ENCODE measurements around the gene ERP27.

The ERP27 gene

DNA sequence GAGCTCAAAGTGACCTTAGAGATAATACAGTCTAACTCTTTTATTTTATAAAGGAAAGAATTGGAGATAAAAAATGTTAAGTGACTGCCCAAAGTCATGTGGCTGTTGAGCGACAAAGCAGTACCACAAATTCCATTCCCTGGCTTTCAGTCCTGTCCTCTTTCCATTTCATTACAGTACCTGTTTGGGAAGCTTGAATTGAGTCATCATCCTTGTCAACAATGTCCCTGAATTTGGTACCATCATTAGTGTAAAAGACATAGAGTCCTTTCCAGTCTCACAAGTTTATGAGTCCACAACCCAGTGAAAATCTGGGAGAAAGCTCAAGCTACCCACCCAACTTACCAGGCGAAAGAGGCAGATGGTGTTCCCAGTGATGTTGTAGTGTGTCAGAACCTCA, 3.8 kb downstream of the ERP27 start:
- DNase-seq: no peak

GRCh38 chr12:14931791-14932560, 6.4 kb downstream of the ERP27 start:
- no peak for DNase-seq

GRCh38 chr12:14931359-14931758, 7.0 kb downstream of the ERP27 start:
- DNase-seq: no peak

GRCh38 chr12:14930299-14930698, 8.0 kb downstream of the ERP27 start:
- DNase-seq: no peak

- DNase-seq: no peak
Measured at GRCh38 chr12:14928931-14929330, 9.4 kb downstream of the ERP27 start.

GRCh38 chr12:14927267-14927666, 11.1 kb downstream of the ERP27 start:
- no peak for DNase-seq

- DNase-seq: no peak
Measured at GRCh38 chr12:14924541-14924940, 13.8 kb downstream of the ERP27 start.

- no peak for DNase-seq
Measured at GRCh38 chr12:14923944-14924343, 14.4 kb downstream of the ERP27 start.

GRCh38 chr12:14921218-14921617, 17.1 kb downstream of the ERP27 start:
- DNase-seq: no peak

DNA sequence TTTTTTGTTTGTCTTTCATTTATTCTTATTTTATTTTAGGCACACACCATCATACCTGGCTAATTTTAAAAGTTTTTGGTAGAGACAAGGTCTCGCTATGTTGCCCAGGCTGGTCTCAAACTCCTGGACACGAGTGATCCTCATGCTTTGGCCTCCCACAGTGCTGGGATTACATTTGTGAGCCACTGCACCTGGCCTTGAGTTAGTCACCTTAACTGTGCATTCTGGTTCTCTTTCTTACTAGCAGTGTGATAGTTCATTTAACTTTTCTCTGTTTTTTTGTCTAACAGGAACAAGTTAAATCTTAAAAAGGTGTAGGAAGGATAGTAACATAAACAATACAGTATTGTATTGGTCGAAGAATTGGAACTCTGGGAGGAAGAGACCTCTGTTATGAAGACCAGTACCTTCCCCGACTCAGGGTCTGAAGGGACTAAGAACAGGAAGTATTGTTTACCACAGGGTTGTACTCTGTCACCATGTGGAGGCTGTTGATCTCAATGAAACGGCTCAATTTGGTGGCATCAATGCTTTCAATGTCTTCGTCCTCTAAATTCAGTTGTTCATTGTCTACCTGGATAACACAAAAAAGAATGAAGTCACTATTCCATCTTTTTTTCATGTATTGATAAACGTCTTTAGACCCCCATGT, 17.7 kb downstream of the ERP27 start:
- no peak for DNase-seq

GRCh38 chr12:14919455-14919854, 18.9 kb downstream of the ERP27 start:
- DNase-seq: no peak

DNA sequence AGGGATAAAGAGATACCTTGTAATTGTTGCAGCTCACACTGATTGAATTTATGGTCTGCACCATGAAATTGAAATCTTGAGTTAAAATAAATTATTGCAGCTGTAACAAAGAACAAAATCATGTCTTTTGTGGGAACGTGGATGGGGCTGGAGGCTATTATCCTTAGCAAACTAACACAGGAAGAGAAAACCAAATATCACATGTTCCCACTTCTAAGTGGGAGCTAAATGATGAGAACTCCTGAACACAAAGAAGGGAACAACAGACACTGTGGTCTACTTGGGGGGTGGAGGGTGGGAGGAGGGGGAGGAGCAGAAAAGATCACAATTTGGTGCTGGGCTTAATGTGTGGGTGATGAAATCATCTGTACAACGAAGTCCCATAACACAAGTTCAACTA, 22.6 kb downstream of the ERP27 start:
- DNase-seq: no peak

- no peak for DNase-seq
Measured at GRCh38 chr12:14913381-14913781, 25.0 kb downstream of the ERP27 start.

GRCh38 chr12:14911131-14911530, 27.2 kb downstream of the ERP27 start:
- no peak for DNase-seq

- no peak for DNase-seq
Measured at GRCh38 chr12:14910090-14910915, 28.0 kb downstream of the ERP27 start.

GRCh38 chr12:14907953-14908352, 30.4 kb downstream of the ERP27 start:
- DNase-seq: no peak

GRCh38 chr12:14906114-14906513, 32.2 kb downstream of the ERP27 start:
- DNase-seq: no peak

DNA sequence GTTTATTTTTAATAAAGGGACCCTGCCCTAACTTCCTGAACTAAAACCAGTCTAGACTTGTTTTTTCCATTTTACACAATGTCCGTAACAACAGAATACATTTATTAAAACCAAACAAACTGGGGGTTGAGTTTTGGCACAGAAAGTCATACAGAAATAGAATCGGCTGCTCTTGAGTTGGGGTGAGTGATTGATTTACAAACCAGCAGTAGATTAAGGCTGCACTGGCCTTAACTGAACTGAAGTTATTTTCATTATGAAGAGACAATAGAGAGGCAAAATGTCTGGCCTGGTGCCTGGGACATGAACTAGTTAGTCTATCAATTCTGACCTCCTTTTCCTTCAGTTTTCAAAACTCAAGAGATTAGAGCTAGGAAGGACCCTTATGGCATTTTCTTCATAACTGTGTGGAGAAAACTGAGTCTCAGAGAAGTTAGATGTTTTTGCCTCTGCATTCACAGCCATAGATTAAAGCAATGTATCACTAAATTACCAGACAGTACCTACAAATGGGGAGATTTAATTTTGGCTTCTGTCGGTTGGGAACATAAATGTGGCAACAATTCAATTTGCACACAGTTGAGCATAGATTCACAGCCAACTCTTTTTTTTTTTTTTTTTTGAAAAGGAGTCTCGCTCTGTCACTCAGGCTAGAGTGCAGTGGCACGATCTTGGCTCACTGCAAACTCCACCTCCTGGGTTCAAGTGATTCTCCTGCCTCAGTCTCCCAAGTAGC, 32.9 kb downstream of the ERP27 start:
- no peak for DNase-seq

GRCh38 chr12:14904854-14905253, 33.5 kb downstream of the ERP27 start:
- DNase-seq: no peak

DNA sequence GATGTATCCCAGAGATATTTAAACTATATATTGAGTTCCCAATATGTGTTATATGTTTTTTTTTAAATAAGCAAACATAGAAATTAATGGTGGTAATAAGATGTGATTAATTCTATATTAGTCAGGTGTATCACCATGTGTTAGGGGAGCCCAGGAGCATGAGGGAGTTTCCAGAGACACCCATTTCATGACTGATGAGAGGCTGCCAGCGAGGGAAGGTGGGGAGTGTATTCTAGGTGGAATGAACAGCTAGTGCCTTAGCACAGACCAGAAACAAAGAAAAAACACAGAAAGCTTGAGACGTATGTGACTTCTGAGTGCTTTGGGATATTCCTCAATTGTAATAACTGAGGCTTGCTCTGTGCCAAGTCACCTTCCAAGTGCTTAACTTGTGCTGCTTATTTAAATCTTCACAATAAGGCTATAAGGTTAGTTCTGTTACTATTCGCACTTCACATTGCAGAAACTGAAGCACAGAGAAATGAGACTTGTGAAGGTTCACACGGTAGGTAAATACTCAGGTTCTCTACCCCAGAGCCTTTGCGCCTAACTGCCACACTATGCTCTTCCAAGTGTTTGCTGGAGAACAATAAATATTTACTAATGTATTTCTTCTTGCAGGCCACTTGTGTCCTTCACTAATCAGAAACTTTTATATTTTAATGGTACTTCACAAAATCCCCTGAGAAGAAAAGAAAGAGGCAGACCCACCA, 34.8 kb downstream of the ERP27 start:
- DNase-seq: no peak

DNA sequence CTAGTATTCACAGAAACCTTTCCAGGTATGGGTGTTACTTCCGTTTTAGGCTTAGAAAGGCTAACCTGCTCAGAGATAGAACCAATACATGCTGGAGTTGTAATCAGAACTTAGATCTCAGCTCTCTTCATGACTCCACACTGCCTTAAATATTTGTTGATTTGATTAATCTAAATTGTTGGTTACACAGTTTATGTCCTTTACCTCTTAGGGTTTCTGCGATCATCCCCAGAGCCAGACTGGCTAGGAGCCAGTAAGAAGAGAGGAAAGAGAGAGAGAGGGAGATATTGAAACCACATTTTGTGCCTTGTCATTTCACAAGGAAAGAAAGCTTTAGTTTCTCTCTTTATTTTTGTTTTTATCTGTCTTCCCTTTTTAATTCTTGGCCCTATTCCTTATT, 35.9 kb downstream of the ERP27 start:
- no peak for DNase-seq

DNA sequence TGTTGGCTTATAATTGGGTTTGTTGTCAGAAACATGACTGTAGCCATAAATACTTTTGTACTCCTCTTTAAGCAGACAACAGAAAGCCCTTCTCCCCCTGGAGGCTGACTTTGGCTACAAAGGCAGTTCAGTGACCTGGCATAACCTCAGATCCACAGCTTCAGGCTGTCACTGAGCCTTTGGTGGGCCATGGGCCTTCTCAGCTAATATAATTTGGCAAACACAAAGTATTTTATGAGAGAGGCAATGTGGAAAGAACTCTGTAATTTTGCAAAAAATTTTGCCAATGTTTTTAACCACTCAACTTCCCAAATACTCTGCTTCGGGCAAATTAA, 37.1 kb downstream of the ERP27 start:
- DNase-seq: no peak

All from NCI-H2029 treated with DMSO at 0.1 percent for 48 hours (cell line).